H9 (cell line): ENCODE results near the gene TTC13. TPM values are rescaled to one million over a fixed set of nuclear protein-coding genes. Genes with fewer than 3 reads are reported as not detected.

ENCODE experiments used
- DNase-seq: peaks from one replicate; pipeline ENCODE4 v3.0.0-alpha.2; 2017
- H2AFZ ChIP-seq: one replicate; pipeline ENCODE4 v1.6.1; 2013; ENCODE audit warnings: mild to moderate bottlenecking, low read length, control low read depth, moderate library complexity
- H2AK5ac ChIP-seq: 2 replicates; pipeline ENCODE4 v1.6.1; 2013; ENCODE audit warnings: low read length, control low read depth, mixed read lengths; ENCODE audit not compliant: insufficient read length
- H2BK120ac ChIP-seq: one replicate; pipeline ENCODE4 v1.6.1; 2013; ENCODE audit warnings: low read depth, mild to moderate bottlenecking, low read length, control low read depth, inconsistent platforms; ENCODE audit not compliant: poor library complexity, severe bottlenecking
- H2BK12ac ChIP-seq: 2 replicates; pipeline ENCODE4 v1.6.1; 2013; ENCODE audit warnings: low read length, control low read depth, mixed read lengths, low read depth; ENCODE audit not compliant: insufficient read length
- H2BK15ac ChIP-seq: 2 replicates; pipeline ENCODE4 v1.6.1; 2013; ENCODE audit warnings: low read depth, low read length, control low read depth
- H2BK20ac ChIP-seq: one replicate; pipeline ENCODE4 v1.6.1; 2013; ENCODE audit warnings: low read depth, mild to moderate bottlenecking, low read length, control low read depth, inconsistent platforms; ENCODE audit not compliant: poor library complexity, severe bottlenecking
- H2BK5ac ChIP-seq: 2 replicates; pipeline ENCODE4 v1.6.1; 2013; ENCODE audit warnings: low read length, control low read depth, mixed read lengths; ENCODE audit not compliant: insufficient read length
- H3K14ac ChIP-seq: 2 replicates; pipeline ENCODE4 v1.6.1; 2013; ENCODE audit warnings: low read length, control low read depth; ENCODE audit not compliant: insufficient read depth
- H3K18ac ChIP-seq: 2 replicates; pipeline ENCODE4 v1.6.1; 2013; ENCODE audit warnings: low read depth, mild to moderate bottlenecking, mixed read lengths, low read length, control low read depth; ENCODE audit not compliant: insufficient read length
- H3K23ac ChIP-seq: 2 replicates; pipeline ENCODE4 v1.6.1; 2013; ENCODE audit warnings: low read length, control low read depth, mixed read lengths, low read depth; ENCODE audit not compliant: insufficient read length
- H3K23me2 ChIP-seq: 2 replicates; pipeline ENCODE4 v1.6.1; 2013; ENCODE audit warnings: low read depth, mild to moderate bottlenecking, mixed read lengths, low read length, control low read depth; ENCODE audit not compliant: insufficient read length, poor library complexity, severe bottlenecking
- H3K27ac ChIP-seq: 2 replicates; pipeline ENCODE4 v1.5.1; 2013; ENCODE audit warnings: low read length, control low read depth, mixed read lengths, low read depth; ENCODE audit not compliant: insufficient read length
- H3K27me3 ChIP-seq: 2 replicates; pipeline ENCODE4 v1.6.1; 2013; ENCODE audit warnings: low read length, control low read depth, inconsistent platforms; ENCODE audit not compliant: insufficient read depth
- H3K4ac ChIP-seq: 2 replicates; pipeline ENCODE4 v1.6.1; 2013; ENCODE audit warnings: low read depth, mild to moderate bottlenecking, control low read depth, inconsistent platforms, low read length, moderate library complexity
- H3K4me1 ChIP-seq: 2 replicates; pipeline ENCODE4 v1.6.1; 2013; ENCODE audit warnings: low read length, control low read depth, inconsistent platforms; ENCODE audit not compliant: insufficient read depth
- H3K4me2 ChIP-seq: 2 replicates; pipeline ENCODE4 v1.6.1; 2013; ENCODE audit warnings: low read length, control low read depth, mixed read lengths; ENCODE audit not compliant: insufficient read length, insufficient read depth
- H3K56ac ChIP-seq: 2 replicates; pipeline ENCODE4 v1.6.1; 2013; ENCODE audit warnings: low read depth, mild to moderate bottlenecking, mixed read lengths, low read length, control low read depth; ENCODE audit not compliant: insufficient read length
- H3K79me1 ChIP-seq: 2 replicates; pipeline ENCODE4 v1.6.1; 2013; ENCODE audit warnings: low read depth, mild to moderate bottlenecking, moderate library complexity, low read length, control low read depth, inconsistent platforms; ENCODE audit not compliant: insufficient read depth, poor library complexity, severe bottlenecking
- H3K79me2 ChIP-seq: 2 replicates; pipeline ENCODE4 v1.6.1; 2013; ENCODE audit warnings: low read length, control low read depth, inconsistent platforms; ENCODE audit not compliant: insufficient read depth
- H3K9ac ChIP-seq: 2 replicates; pipeline ENCODE4 v1.6.1; 2013; ENCODE audit warnings: low read length, control low read depth, mixed read lengths; ENCODE audit not compliant: insufficient read length; ENCODE audit errors: extremely low read depth
- H3K9me3 ChIP-seq: one replicate; pipeline ENCODE4 v1.6.1; 2013; ENCODE audit warnings: low read depth, low read length, inconsistent platforms; ENCODE audit not compliant: control insufficient read depth
- H3T11ph ChIP-seq: one replicate; pipeline ENCODE4 v1.6.1; 2013; ENCODE audit warnings: mild to moderate bottlenecking, low read length, control low read depth, inconsistent platforms
- H4K20me1 ChIP-seq: one replicate; pipeline ENCODE4 v1.6.1; 2013; ENCODE audit not compliant: control insufficient read depth, insufficient read length, insufficient read depth
- H4K5ac ChIP-seq: 2 replicates; pipeline ENCODE4 v1.6.1; 2013; ENCODE audit warnings: low read depth, mild to moderate bottlenecking, mixed read lengths, low read length, control low read depth; ENCODE audit not compliant: insufficient read length
- H4K8ac ChIP-seq: replicated peaks from 2 replicates; pipeline ENCODE4 v1.6.1; 2013; ENCODE audit warnings: low read length, control low read depth, mixed read lengths, low read depth; ENCODE audit not compliant: insufficient read length
- H4K91ac ChIP-seq: 2 replicates; pipeline ENCODE4 v1.6.1; 2013; ENCODE audit warnings: low read depth, mild to moderate bottlenecking, moderate library complexity, mixed read lengths, low read length, control low read depth; ENCODE audit not compliant: insufficient read length
- H3K27ac Mint-ChIP-seq, 3 experiments: 2 replicates in 2 of 3; 3 replicates in 1 of 3; pipeline ENCODE4 v1.8.0; 2020 to 2021; ENCODE audit warnings: mixed read lengths in 3 of 3, mild to moderate bottlenecking in 1 of 3, moderate library complexity in 1 of 3
- H3K27me3 Mint-ChIP-seq: 2 replicates; pipeline ENCODE4 v1.8.0; 2021; ENCODE audit warnings: low read depth, mild to moderate bottlenecking, moderate library complexity, mixed read lengths
- H3K36me3 Mint-ChIP-seq, 3 experiments: 2 replicates in 2 of 3; 3 replicates in 1 of 3; pipeline ENCODE4 v1.8.0; 2020 to 2021; ENCODE audit warnings: low read depth in 3 of 3, mixed read lengths in 3 of 3; ENCODE audit not compliant: insufficient read depth in 1 of 3
- H3K4me1 Mint-ChIP-seq, 2 experiments: 2 replicates each; pipeline ENCODE4 v1.8.0; 2020; ENCODE audit warnings: mixed read lengths in 2 of 2
- H3K4me3 Mint-ChIP-seq, 2 experiments: 2 replicates in 1 of 2; 3 replicates in 1 of 2; pipeline ENCODE4 v1.8.0; 2020 to 2021; ENCODE audit warnings: mild to moderate bottlenecking in 2 of 2, mixed read lengths in 2 of 2, moderate library complexity in 1 of 2
- H3K9me3 Mint-ChIP-seq, 2 experiments: 2 replicates in 1 of 2; 3 replicates in 1 of 2; pipeline ENCODE4 v1.8.0; 2020; ENCODE audit warnings: mild to moderate bottlenecking in 2 of 2, mixed read lengths in 2 of 2, moderate library complexity in 1 of 2
- WGBS: extraction: QIAGEN DNeasy Blood & Tissue Kit; methylation state at CpG from one replicate; pipeline ENCODE4 v1.1.7; 2013; ENCODE audit warnings: missing lambda C conversion rate, low lambda C conversion rate, mixed read lengths; ENCODE audit not compliant: insufficient read length; ENCODE audit errors: extremely low coverage; 5-methylcytosine and 5-hydroxymethylcytosine counted together
- total RNA-seq: library from RNA; stranded (reverse); gene quantifications from 2 replicates; pipeline ENCODE4 v1.2.1, GENCODE V29; 2021
- TF ChIP-seq, protein P1 (sequence below): fragments of 200-600 bp; sonication (generic); conservative IDR thresholded peaks from 3 replicates; pipeline ENCODE4 v1.8.0; 2021; ENCODE audit warnings: antibody characterized with exemption, mild to moderate bottlenecking

The TTC13 gene
- total RNA-seq, 1 experiment from 2014 or later, result 7.6 TPM

DNA sequence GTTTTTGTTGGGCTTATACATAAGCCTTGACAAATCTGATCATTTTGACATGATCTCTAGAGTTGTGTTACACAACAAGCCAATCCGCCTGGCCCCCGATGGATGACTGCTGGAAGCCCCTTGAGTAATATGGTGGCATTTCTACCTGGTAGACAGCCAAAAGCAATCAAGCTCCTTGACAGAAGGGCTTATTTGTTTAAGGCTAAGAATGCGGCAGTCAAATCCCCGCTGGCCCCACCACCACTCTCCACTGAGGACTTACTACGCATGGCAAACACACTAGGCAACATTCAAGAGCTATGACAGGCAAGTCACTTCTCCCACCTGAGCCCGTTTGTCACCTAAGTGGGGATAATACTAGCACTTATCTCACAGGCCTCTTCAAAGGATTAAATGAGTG is 77.0 kb downstream of the TTC13 start:
- Histone ChIP-seq H4K91ac (no peak overlapping the region), H3K9me3 (no peaks in the 10 kb centered on the region), H3K18ac (no peak overlapping the region), H2AK5ac (no peak overlapping the region), H3K79me1 (no peaks in the 10 kb centered on the region), H2BK15ac (no peak overlapping the region), H3K27me3 (no peaks in the 10 kb centered on the region), H2BK120ac (no peak overlapping the region), H3K56ac (no peak overlapping the region), H3K4ac (no peak overlapping the region), H2AFZ (no peak overlapping the region), H2BK12ac (no peak overlapping the region), H2BK5ac (no peak overlapping the region), H4K8ac (no peak overlapping the region), H3K79me2 (no peaks in the 10 kb centered on the region), H3K23me2 (no peaks in the 10 kb centered on the region), H2BK20ac (no peak overlapping the region), H3K14ac (no peak overlapping the region), H3K4me2 (no peak overlapping the region), H3T11ph (no peak overlapping the region), H3K27ac (no peak overlapping the region), H3K23ac (no peak overlapping the region), H4K20me1 (no peaks in the 10 kb centered on the region), H3K9ac (no peak overlapping the region), H3K4me1 (no peaks in the 10 kb centered on the region), H4K5ac (no peak overlapping the region)
- DNase-seq, result no peak
- H3K9me3 Mint-ChIP-seq, result no peaks in the 10 kb centered on the region; a peak in 1 of 5 replicates
- no peaks in the 10 kb centered on the region for H3K4me1 Mint-ChIP-seq
- no peak overlapping the region for H3K4me3 Mint-ChIP-seq
- H3K27ac Mint-ChIP-seq, result no peak overlapping the region
- H3K36me3 Mint-ChIP-seq, result no peaks in the 10 kb centered on the region
- TF ChIP-seq, protein P1, sequence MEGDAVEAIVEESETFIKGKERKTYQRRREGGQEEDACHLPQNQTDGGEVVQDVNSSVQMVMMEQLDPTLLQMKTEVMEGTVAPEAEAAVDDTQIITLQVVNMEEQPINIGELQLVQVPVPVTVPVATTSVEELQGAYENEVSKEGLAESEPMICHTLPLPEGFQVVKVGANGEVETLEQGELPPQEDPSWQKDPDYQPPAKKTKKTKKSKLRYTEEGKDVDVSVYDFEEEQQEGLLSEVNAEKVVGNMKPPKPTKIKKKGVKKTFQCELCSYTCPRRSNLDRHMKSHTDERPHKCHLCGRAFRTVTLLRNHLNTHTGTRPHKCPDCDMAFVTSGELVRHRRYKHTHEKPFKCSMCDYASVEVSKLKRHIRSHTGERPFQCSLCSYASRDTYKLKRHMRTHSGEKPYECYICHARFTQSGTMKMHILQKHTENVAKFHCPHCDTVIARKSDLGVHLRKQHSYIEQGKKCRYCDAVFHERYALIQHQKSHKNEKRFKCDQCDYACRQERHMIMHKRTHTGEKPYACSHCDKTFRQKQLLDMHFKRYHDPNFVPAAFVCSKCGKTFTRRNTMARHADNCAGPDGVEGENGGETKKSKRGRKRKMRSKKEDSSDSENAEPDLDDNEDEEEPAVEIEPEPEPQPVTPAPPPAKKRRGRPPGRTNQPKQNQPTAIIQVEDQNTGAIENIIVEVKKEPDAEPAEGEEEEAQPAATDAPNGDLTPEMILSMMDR, result no peak
- WGBS, result no CpG with 5 or more reads among the region's 6 CpGs
- peaks cover 15% of the 10 kb centered on the region for H3K27me3 Mint-ChIP-seq
